CD4-positive, alpha-beta T cell (primary cell): ENCODE results near the gene G3BP1. TPM values are rescaled to one million over a fixed set of nuclear protein-coding genes. Genes with fewer than 3 reads are reported as not detected.

Experiments
- ATAC-seq: fragments of 200-7000 bp; cut with Tn5 transposase; one replicate; pipeline ENCODE4 v1.10.0; 2022; ENCODE audit warnings: mild to moderate bottlenecking; ENCODE audit not compliant: poor library complexity
- CTCF ChIA-PET: fragments of 350-600 bp; sonication (Branson Sonifier 250); formaldehyde crosslinking; loops from one replicate; lab custom pipeline; 2021; ENCODE audit warnings: antibody characterized with exemption, inconsistent platforms; lab: Charles Lee
- POLR2A ChIA-PET: fragments of 350-600 bp; sonication (Branson Sonifier 250); formaldehyde crosslinking; loops from one replicate; lab custom pipeline; 2021; ENCODE audit warnings: antibody characterized with exemption, inconsistent platforms; lab: Charles Lee
- DNase-seq, 14 experiments: peaks; one replicate each; pipeline ENCODE4 v3.0.0-alpha.2; 2013 to 2020; ENCODE audit warnings: mixed read lengths in 2 of 14
- H3K27ac ChIP-seq, 2 donors: one replicate each; pipeline versions ENCODE4 v1.5.1 to v1.7.0; 2013; ENCODE audit warnings: low read length in 2 of 2, low read depth in 1 of 2, mild to moderate bottlenecking in 1 of 2
- H3K27me3 ChIP-seq, 2 experiments: 1 replicate in 1 of 2; 2 replicates in 1 of 2; pipeline versions ENCODE4 v1.6.1 to v1.7.0; 2013; ENCODE audit warnings: low read length in 2 of 2, control low read depth in 1 of 2, mild to moderate bottlenecking in 1 of 2, moderate library complexity in 1 of 2; ENCODE audit not compliant: insufficient read depth in 2 of 2, control insufficient read depth in 1 of 2
- H3K36me3 ChIP-seq: one replicate; pipeline ENCODE4 v1.6.1; 2013; ENCODE audit warnings: low read length, control low read depth; ENCODE audit not compliant: insufficient read depth
- H3K4me1 ChIP-seq: one replicate; pipeline ENCODE4 v1.6.1; 2013; ENCODE audit warnings: low read length, control low read depth; ENCODE audit not compliant: insufficient read depth
- H3K4me3 ChIP-seq: one replicate; pipeline ENCODE4 v1.5.1; 2013; ENCODE audit warnings: mild to moderate bottlenecking, low read length, moderate library complexity
- H3K9me3 ChIP-seq, 2 experiments: 1 replicate in 1 of 2; 2 replicates in 1 of 2; pipeline versions ENCODE4 v1.6.1 to v1.7.0; 2013; ENCODE audit warnings: low read length in 2 of 2, mild to moderate bottlenecking in 2 of 2, control low read depth in 1 of 2, moderate library complexity in 1 of 2; ENCODE audit not compliant: control insufficient read depth in 1 of 2, insufficient read depth in 1 of 2
- H3K27ac Mint-ChIP-seq: one replicate; pipeline ENCODE4 v1.8.0; 2020; ENCODE audit warnings: mixed read lengths
- H3K27me3 Mint-ChIP-seq: one replicate; pipeline ENCODE4 v1.8.0; 2021; ENCODE audit warnings: mixed read lengths
- H3K36me3 Mint-ChIP-seq: one replicate; pipeline ENCODE4 v1.8.0; 2021; ENCODE audit warnings: low read depth, mixed read lengths
- H3K4me1 Mint-ChIP-seq: one replicate; pipeline ENCODE4 v1.8.0; 2021; ENCODE audit warnings: low read depth, mixed read lengths
- H3K4me3 Mint-ChIP-seq: one replicate; pipeline ENCODE4 v1.8.0; 2020; ENCODE audit warnings: mild to moderate bottlenecking, mixed read lengths
- H3K9me3 Mint-ChIP-seq: one replicate; pipeline ENCODE4 v1.8.0; 2020; ENCODE audit warnings: mixed read lengths
- CTCF ChIP-seq: fragments of 200-600 bp; IDR thresholded peaks from one replicate; pipeline ENCODE4 v1.8.0; 2022; ENCODE audit warnings: antibody characterized with exemption, mild to moderate bottlenecking
- intact Hi-C, 2 experiments: fragments of 100-400 bp; cut with DNase I in 1 of 2; cut with micrococcal nuclease in 1 of 2; formaldehyde crosslinking; loops; one replicate each; pipeline versions ENCODE4 v1.15.1 to v1.9.0; 2023 to 2025; cut with DNase I, micrococcal nuclease
- total RNA-seq, 174 experiments: library from RNA in 2 of 174; stranded (reverse) in 2 of 174; gene quantifications; one replicate each; pipeline ENCODE4 v1.2.3 and lab custom pipeline; 2021 to 2026

The G3BP1 gene
- total RNA-seq, 2 experiments from 2014 or later = 82.3 to 83.9 TPM

GRCh38 chr5:151730381-151730780 is 41.4 kb upstream of the G3BP1 start:
- Histone ChIP-seq H3K36me3 (peaks cover 8% of the 10 kb centered on the region), H3K27ac (no peak overlapping the region), H3K9me3 (peaks cover 3 to 5% of the 10 kb centered on the region in 2 experiments), H3K4me3 (no peak overlapping the region), H3K4me1 (no peaks in the 10 kb centered on the region), H3K27me3 (no peaks in the 10 kb centered on the region)
- peaks cover 39% of the 10 kb centered on the region for H3K36me3 Mint-ChIP-seq
- no peak for TF ChIP-seq CTCF
- H3K4me3 Mint-ChIP-seq = no peak overlapping the region
- ChIA-PET CTCF (no interaction called here), POLR2A (interaction anchor here (0.9 kb wide), 1 partner anchor 41 kb away, joined by 4 read pairs; no protein-coding TSS in a partner anchor)
- intact Hi-C loops = no loop called here
- H3K4me1 Mint-ChIP-seq = no peaks in the 10 kb centered on the region
- H3K27me3 Mint-ChIP-seq = no peaks in the 10 kb centered on the region
- DNase-seq = no peak
- H3K27ac Mint-ChIP-seq = no peak overlapping the region
- H3K9me3 Mint-ChIP-seq = peaks cover 2% of the 10 kb centered on the region
- ATAC-seq = no peak

- H3K27ac Mint-ChIP-seq = no peak overlapping the region
- CTCF ChIA-PET = no interaction called here
- no peaks in the 10 kb centered on the region for H3K4me1 Mint-ChIP-seq
- Histone ChIP-seq H3K36me3 (peaks cover 17% of the 10 kb centered on the region), H3K9me3 (peaks cover 3 to 5% of the 10 kb centered on the region in 2 experiments), H3K27me3 (no peaks in the 10 kb centered on the region), H3K4me1 (no peaks in the 10 kb centered on the region), H3K4me3 (no peak overlapping the region), H3K27ac (no peak overlapping the region)
- intact Hi-C loops = no loop called here
- TF ChIP-seq CTCF = no peak
- ATAC-seq = no peak
- peaks cover 2% of the 10 kb centered on the region for H3K9me3 Mint-ChIP-seq
- POLR2A ChIA-PET = no interaction called here
- DNase-seq = no peak
- no peak overlapping the region for H3K4me3 Mint-ChIP-seq
- peaks cover 42% of the 10 kb centered on the region for H3K36me3 Mint-ChIP-seq
- H3K27me3 Mint-ChIP-seq = no peaks in the 10 kb centered on the region
Observed at GRCh38 chr5:151733358-151734063, 38.2 kb upstream of the G3BP1 start.

- Mint-ChIP-seq H3K9me3 (peaks cover 2% of the 10 kb centered on the region), H3K27ac (no peak overlapping the region), H3K36me3 (peaks cover 41% of the 10 kb centered on the region), H3K4me3 (no peak overlapping the region), H3K27me3 (no peaks in the 10 kb centered on the region), H3K4me1 (no peaks in the 10 kb centered on the region)
- ChIA-PET POLR2A (no interaction called here), CTCF (no interaction called here)
- TF ChIP-seq CTCF = no peak
- Histone ChIP-seq H3K9me3 (peaks cover 2 to 3% of the 10 kb centered on the region in 2 experiments), H3K36me3 (peaks cover 17% of the 10 kb centered on the region), H3K4me1 (no peaks in the 10 kb centered on the region), H3K4me3 (no peak overlapping the region), H3K27ac (no peak overlapping the region), H3K27me3 (no peaks in the 10 kb centered on the region)
- ATAC-seq (no peak), DNase-seq (no peak)
- intact Hi-C loops = no loop called here
Observed at GRCh38 chr5:151734064-151734408, 37.7 kb upstream of the G3BP1 start.
